Activated T-helper 1 cell treated with Interleukin-2 at 50 U/mL for 16 hours (primary cell): ENCODE data around the gene LARP1.

Source experiments
- DNase-seq: peaks from one replicate; pipeline ENCODE4 v3.0.0-alpha.2; 2020; ENCODE audit warnings: low read depth

The LARP1 gene

GRCh38 chr5:154858972-154859871 lies 104.0 kb downstream of the LARP1 start:
- no peak for DNase-seq

GRCh38 chr5:154860123-154860522 lies 104.9 kb downstream of the LARP1 start:
- DNase-seq: no peak

GRCh38 chr5:154860765-154861164 lies 105.6 kb downstream of the LARP1 start:
- DNase-seq: no peak

- no peak for DNase-seq
These were observed 106.8 kb downstream of the LARP1 start for GRCh38 chr5:154861946-154862345.

- no peak for DNase-seq
These were observed 107.6 kb downstream of the LARP1 start for GRCh38 chr5:154862766-154863165.

- DNase-seq: no peak
These were observed 108.3 kb downstream of the LARP1 start for GRCh38 chr5:154863291-154864080.

- no peak for DNase-seq
These were observed 110.4 kb downstream of the LARP1 start for GRCh38 chr5:154865466-154866184.

- DNase-seq: no peak
These were observed 111.7 kb downstream of the LARP1 start for GRCh38 chr5:154866841-154867240.
